GM23338 (cell line): Measurements from ENCODE around the gene GTPBP4. TPM values are rescaled to one million over a fixed set of nuclear protein-coding genes. Genes with fewer than 3 reads are reported as not detected.

Source experiments
- ATAC-seq: fragments of 200-7000 bp; cut with Tn5 transposase; 3 replicates; pipeline ENCODE4 v1.9.1; 2020
- DNase-seq: peaks from one replicate; pipeline ENCODE4 v3.0.0-alpha.2; 2015; ENCODE audit warnings: low spot score
- H2AFZ ChIP-seq: fragments of 200-600 bp; sonication (generic); 2 replicates; pipeline ENCODE4 v1.8.0; 2016; ENCODE audit warnings: antibody characterized with exemption, mild to moderate bottlenecking, moderate library complexity
- H3F3A ChIP-seq: fragments of 200-600 bp; sonication (generic); replicated peaks from 2 replicates; pipeline ENCODE4 v1.8.0; 2017; ENCODE audit warnings: antibody characterized with exemption, mixed run types, low read depth
- H3K27ac ChIP-seq: fragments of 200-600 bp; sonication (generic); 2 replicates; pipeline ENCODE4 v1.6.1; 2016; ENCODE audit warnings: low read depth
- H3K27me3 ChIP-seq: fragments of 200-600 bp; sonication (generic); 2 replicates; pipeline ENCODE4 v1.8.0; 2016; ENCODE audit warnings: mild to moderate bottlenecking, mixed run types, moderate library complexity; ENCODE audit not compliant: insufficient read depth
- H3K36me3 ChIP-seq: fragments of 200-600 bp; sonication (generic); 2 replicates; pipeline ENCODE4 v1.8.0; 2016; ENCODE audit warnings: mild to moderate bottlenecking; ENCODE audit not compliant: insufficient read depth
- H3K4me1 ChIP-seq: fragments of 200-600 bp; sonication (generic); 2 replicates; pipeline ENCODE4 v1.8.0; 2016; ENCODE audit warnings: mild to moderate bottlenecking, moderate library complexity; ENCODE audit not compliant: insufficient read depth
- H3K4me2 ChIP-seq: fragments of 200-600 bp; sonication (generic); 2 replicates; pipeline ENCODE4 v1.7.1; 2017; ENCODE audit warnings: mixed run types
- H3K4me3 ChIP-seq: fragments of 200-600 bp; sonication (generic); 2 replicates; pipeline ENCODE4 v1.6.1; 2016; ENCODE audit warnings: mixed run types
- H3K79me2 ChIP-seq: fragments of 200-600 bp; sonication (generic); replicated peaks from 2 replicates; pipeline ENCODE4 v1.8.0; 2017; ENCODE audit warnings: mild to moderate bottlenecking; ENCODE audit not compliant: insufficient read depth
- H3K9me2 ChIP-seq: fragments of 200-600 bp; sonication (generic); 2 replicates; pipeline ENCODE4 v1.8.0; 2017; ENCODE audit not compliant: insufficient read depth
- H4K20me1 ChIP-seq: fragments of 200-600 bp; sonication (generic); replicated peaks from 2 replicates; pipeline ENCODE4 v1.8.0; 2017; ENCODE audit warnings: mild to moderate bottlenecking; ENCODE audit not compliant: insufficient read depth
- H3K27ac Mint-ChIP-seq: 2 replicates; pipeline ENCODE4 v1.8.0; 2020; ENCODE audit warnings: inconsistent platforms, mild to moderate bottlenecking, moderate library complexity, mixed read lengths
- H3K27me3 Mint-ChIP-seq: 3 replicates; pipeline ENCODE4 v1.8.0; 2022; ENCODE audit warnings: low read depth, mild to moderate bottlenecking, moderate library complexity, mixed read lengths, inconsistent platforms; ENCODE audit not compliant: insufficient read depth, poor library complexity
- H3K36me3 Mint-ChIP-seq: 3 replicates; pipeline ENCODE4 v1.8.0; 2021; ENCODE audit warnings: low read depth, mild to moderate bottlenecking, inconsistent platforms, moderate library complexity, mixed read lengths
- H3K4me1 Mint-ChIP-seq: 3 replicates; pipeline ENCODE4 v1.8.0; 2020; ENCODE audit warnings: mild to moderate bottlenecking, inconsistent platforms, mixed read lengths
- H3K4me3 Mint-ChIP-seq: 3 replicates; pipeline ENCODE4 v1.8.0; 2021; ENCODE audit warnings: moderate library complexity, mild to moderate bottlenecking, inconsistent platforms, mixed read lengths
- H3K9me3 Mint-ChIP-seq: 3 replicates; pipeline ENCODE4 v1.8.0; 2020; ENCODE audit warnings: moderate library complexity, mild to moderate bottlenecking, inconsistent platforms, mixed read lengths
- CREB1 ChIP-seq: fragments of 250-450 bp; sonication (Bioruptor Pico); IDR thresholded peaks from 2 replicates; pipeline ENCODE4 v1.5.0; 2020; ENCODE audit warnings: low read depth, mild to moderate bottlenecking, moderate library complexity
- EZH2 ChIP-seq: fragments of 200-600 bp; sonication (generic); IDR thresholded peaks from one replicate; pipeline ENCODE4 v1.8.0; 2017; ENCODE audit warnings: antibody characterized with exemption, mild to moderate bottlenecking, low read depth; ENCODE audit not compliant: unreplicated experiment
- EZH2phosphoT487 ChIP-seq: fragments of 200-600 bp; sonication (generic); IDR thresholded peaks from one replicate; pipeline ENCODE4 v1.8.1; 2018; ENCODE audit warnings: antibody characterized with exemption; ENCODE audit not compliant: unreplicated experiment
- NANOG ChIP-seq: IDR thresholded peaks from 2 replicates; pipeline ENCODE4 v1.6.1; 2016; ENCODE audit warnings: antibody characterized with exemption, borderline replicate concordance
- POLR2AphosphoS5 ChIP-seq: IDR thresholded peaks from 2 replicates; pipeline ENCODE4 v1.6.1; 2016; ENCODE audit warnings: antibody characterized with exemption, low read depth
- STAT1 ChIP-seq: IDR thresholded peaks from one replicate; pipeline ENCODE4 v1.6.1; 2016; ENCODE audit warnings: antibody characterized with exemption; ENCODE audit not compliant: unreplicated experiment
- ZNF331 ChIP-seq: fragments of 250-450 bp; sonication (Bioruptor Pico); IDR thresholded peaks from 2 replicates; pipeline ENCODE4 v1.5.0; 2020; ENCODE audit warnings: low read depth, mild to moderate bottlenecking, moderate library complexity
- polyA plus RNA-seq: library from polyadenylated mRNA; unstranded; fragments of >200 nt; fragmentation: Nextera tagmentation; extraction: Ambion mirVana; gene quantifications from 2 replicates; pipeline ENCODE4 v1.2.1, GENCODE V29; 2016
- total RNA-seq: library from RNA; depleted of rRNA; stranded (reverse); fragments of >200 nt; shearing (Covaris generic); gene quantifications from 2 replicates; pipeline ENCODE4 v1.2.3, GENCODE V29; 2014
- TF ChIP-seq, protein P1 (sequence below): IDR thresholded peaks from 2 replicates; pipeline ENCODE4 v1.6.1; 2016; ENCODE audit warnings: antibody characterized with exemption
- TF ChIP-seq, protein P2 (sequence below), 2 experiments: fragments of 200-600 bp in 1 of 2; sonication (generic) in 1 of 2; conservative IDR thresholded peaks; 2 replicates each; pipeline versions ENCODE4 v1.5.1 to v1.6.1; 2016 to 2017; ENCODE audit warnings: antibody characterized with exemption in 2 of 2, low read depth in 2 of 2, mild to moderate bottlenecking in 2 of 2, moderate library complexity in 1 of 2
- TF ChIP-seq, protein P3 (sequence below): IDR thresholded peaks from one replicate; pipeline ENCODE4 v1.6.1; 2018; ENCODE audit warnings: antibody characterized with exemption; ENCODE audit not compliant: unreplicated experiment
- TF ChIP-seq, protein P4 (sequence below): fragments of 250-450 bp; sonication (Bioruptor Pico); IDR thresholded peaks from 2 replicates; pipeline ENCODE4 v1.5.0; 2020; ENCODE audit warnings: mild to moderate bottlenecking, moderate library complexity

Gene GTPBP4
- total and polyA plus RNA-seq, 2 experiments from 2014 or later, result 56.5 to 62.6 TPM

DNA sequence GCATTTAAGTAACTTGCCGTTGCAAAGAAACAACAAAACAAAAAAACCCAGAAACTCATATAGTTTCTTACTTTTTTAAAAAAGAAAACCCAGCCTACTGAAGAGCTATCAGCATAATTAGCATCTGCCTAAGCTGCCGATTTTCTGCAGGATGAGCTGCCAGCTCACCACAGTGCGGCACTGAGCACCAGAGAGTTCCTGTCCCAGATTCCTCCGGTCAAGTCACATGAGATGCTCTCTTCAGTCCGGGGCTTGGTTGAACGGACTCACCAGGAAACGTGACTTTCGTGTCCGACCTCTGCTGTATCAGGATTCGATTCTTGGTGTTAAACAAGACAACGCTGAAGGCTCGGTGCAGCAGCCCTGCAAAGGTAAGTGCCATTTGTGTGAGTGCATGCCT, 34.2 kb downstream of the GTPBP4 start (continued):
- TF ChIP-seq, protein P1, sequence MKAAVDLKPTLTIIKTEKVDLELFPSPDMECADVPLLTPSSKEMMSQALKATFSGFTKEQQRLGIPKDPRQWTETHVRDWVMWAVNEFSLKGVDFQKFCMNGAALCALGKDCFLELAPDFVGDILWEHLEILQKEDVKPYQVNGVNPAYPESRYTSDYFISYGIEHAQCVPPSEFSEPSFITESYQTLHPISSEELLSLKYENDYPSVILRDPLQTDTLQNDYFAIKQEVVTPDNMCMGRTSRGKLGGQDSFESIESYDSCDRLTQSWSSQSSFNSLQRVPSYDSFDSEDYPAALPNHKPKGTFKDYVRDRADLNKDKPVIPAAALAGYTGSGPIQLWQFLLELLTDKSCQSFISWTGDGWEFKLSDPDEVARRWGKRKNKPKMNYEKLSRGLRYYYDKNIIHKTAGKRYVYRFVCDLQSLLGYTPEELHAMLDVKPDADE, result no peak
- TF ChIP-seq CREB1 (CRISPR knock-in tag), result no peak
- TF ChIP-seq ZNF331 (CRISPR knock-in tag), result no peak

DNA sequence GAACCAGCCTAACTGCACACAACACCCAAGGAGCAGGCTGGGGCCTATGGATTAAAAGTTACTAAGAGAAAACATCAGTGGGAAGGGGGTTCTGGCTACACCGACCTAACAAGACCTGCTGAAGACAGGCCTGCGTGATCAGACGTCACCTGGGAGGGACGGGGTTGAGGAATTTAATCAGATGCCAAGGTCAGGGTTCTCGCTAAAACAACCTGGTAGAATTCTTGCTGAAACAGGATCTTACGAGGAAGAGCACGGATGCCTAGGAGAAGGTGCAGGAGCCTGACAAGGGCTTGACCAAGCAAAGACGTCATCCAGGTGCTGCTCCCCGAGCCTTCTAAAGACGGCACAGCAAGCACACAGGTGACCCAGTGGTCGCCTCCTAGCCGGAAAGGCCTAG, 35.9 kb downstream of the GTPBP4 start:
- Histone ChIP-seq H3K4me2 (no peak overlapping the region), H3K4me1 (no peaks in the 10 kb centered on the region), H4K20me1 (no peaks in the 10 kb centered on the region; the same call in 1 of the 2 replicates), H3K27ac (no peak overlapping the region), H3F3A (0 out of 2 replicates have a peak, but pooled peaks cover 10% of the 10 kb centered on the region), H3K79me2 (no peaks in the 10 kb centered on the region), H2AFZ (no peak overlapping the region), H3K4me3 (no peak overlapping the region), H3K36me3 (peaks cover 6% of the 10 kb centered on the region; the same call in 1 of the 2 replicates), H3K9me2 (no peaks in the 10 kb centered on the region), H3K27me3 (no peaks in the 10 kb centered on the region)
- Mint-ChIP-seq H3K27me3 (peaks cover 6% of the 10 kb centered on the region), H3K9me3 (no peaks in the 10 kb centered on the region), H3K4me1 (peaks cover 3% of the 10 kb centered on the region; the same call in 1 of the 3 replicates), H3K4me3 (no peak overlapping the region), H3K36me3 (peaks cover 22% of the 10 kb centered on the region), H3K27ac (no peak overlapping the region)
- no peak for ATAC-seq
- DNase-seq, result no peak
- no peak for TF ChIP-seq POLR2AphosphoS5
- TF ChIP-seq NANOG, result no peak
- TF ChIP-seq, protein P2, sequence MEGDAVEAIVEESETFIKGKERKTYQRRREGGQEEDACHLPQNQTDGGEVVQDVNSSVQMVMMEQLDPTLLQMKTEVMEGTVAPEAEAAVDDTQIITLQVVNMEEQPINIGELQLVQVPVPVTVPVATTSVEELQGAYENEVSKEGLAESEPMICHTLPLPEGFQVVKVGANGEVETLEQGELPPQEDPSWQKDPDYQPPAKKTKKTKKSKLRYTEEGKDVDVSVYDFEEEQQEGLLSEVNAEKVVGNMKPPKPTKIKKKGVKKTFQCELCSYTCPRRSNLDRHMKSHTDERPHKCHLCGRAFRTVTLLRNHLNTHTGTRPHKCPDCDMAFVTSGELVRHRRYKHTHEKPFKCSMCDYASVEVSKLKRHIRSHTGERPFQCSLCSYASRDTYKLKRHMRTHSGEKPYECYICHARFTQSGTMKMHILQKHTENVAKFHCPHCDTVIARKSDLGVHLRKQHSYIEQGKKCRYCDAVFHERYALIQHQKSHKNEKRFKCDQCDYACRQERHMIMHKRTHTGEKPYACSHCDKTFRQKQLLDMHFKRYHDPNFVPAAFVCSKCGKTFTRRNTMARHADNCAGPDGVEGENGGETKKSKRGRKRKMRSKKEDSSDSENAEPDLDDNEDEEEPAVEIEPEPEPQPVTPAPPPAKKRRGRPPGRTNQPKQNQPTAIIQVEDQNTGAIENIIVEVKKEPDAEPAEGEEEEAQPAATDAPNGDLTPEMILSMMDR (conservative IDR thresholded peaks at IDR 0.05; ENCODE audit: low read depth in 2 of 2), result no peak
- TF ChIP-seq ZNF331 (CRISPR knock-in tag), result no peak
- TF ChIP-seq, protein P3, sequence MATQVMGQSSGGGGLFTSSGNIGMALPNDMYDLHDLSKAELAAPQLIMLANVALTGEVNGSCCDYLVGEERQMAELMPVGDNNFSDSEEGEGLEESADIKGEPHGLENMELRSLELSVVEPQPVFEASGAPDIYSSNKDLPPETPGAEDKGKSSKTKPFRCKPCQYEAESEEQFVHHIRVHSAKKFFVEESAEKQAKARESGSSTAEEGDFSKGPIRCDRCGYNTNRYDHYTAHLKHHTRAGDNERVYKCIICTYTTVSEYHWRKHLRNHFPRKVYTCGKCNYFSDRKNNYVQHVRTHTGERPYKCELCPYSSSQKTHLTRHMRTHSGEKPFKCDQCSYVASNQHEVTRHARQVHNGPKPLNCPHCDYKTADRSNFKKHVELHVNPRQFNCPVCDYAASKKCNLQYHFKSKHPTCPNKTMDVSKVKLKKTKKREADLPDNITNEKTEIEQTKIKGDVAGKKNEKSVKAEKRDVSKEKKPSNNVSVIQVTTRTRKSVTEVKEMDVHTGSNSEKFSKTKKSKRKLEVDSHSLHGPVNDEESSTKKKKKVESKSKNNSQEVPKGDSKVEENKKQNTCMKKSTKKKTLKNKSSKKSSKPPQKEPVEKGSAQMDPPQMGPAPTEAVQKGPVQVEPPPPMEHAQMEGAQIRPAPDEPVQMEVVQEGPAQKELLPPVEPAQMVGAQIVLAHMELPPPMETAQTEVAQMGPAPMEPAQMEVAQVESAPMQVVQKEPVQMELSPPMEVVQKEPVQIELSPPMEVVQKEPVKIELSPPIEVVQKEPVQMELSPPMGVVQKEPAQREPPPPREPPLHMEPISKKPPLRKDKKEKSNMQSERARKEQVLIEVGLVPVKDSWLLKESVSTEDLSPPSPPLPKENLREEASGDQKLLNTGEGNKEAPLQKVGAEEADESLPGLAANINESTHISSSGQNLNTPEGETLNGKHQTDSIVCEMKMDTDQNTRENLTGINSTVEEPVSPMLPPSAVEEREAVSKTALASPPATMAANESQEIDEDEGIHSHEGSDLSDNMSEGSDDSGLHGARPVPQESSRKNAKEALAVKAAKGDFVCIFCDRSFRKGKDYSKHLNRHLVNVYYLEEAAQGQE, result no peak
- TF ChIP-seq EZH2phosphoT487, result no peak
- TF ChIP-seq, protein P4, sequence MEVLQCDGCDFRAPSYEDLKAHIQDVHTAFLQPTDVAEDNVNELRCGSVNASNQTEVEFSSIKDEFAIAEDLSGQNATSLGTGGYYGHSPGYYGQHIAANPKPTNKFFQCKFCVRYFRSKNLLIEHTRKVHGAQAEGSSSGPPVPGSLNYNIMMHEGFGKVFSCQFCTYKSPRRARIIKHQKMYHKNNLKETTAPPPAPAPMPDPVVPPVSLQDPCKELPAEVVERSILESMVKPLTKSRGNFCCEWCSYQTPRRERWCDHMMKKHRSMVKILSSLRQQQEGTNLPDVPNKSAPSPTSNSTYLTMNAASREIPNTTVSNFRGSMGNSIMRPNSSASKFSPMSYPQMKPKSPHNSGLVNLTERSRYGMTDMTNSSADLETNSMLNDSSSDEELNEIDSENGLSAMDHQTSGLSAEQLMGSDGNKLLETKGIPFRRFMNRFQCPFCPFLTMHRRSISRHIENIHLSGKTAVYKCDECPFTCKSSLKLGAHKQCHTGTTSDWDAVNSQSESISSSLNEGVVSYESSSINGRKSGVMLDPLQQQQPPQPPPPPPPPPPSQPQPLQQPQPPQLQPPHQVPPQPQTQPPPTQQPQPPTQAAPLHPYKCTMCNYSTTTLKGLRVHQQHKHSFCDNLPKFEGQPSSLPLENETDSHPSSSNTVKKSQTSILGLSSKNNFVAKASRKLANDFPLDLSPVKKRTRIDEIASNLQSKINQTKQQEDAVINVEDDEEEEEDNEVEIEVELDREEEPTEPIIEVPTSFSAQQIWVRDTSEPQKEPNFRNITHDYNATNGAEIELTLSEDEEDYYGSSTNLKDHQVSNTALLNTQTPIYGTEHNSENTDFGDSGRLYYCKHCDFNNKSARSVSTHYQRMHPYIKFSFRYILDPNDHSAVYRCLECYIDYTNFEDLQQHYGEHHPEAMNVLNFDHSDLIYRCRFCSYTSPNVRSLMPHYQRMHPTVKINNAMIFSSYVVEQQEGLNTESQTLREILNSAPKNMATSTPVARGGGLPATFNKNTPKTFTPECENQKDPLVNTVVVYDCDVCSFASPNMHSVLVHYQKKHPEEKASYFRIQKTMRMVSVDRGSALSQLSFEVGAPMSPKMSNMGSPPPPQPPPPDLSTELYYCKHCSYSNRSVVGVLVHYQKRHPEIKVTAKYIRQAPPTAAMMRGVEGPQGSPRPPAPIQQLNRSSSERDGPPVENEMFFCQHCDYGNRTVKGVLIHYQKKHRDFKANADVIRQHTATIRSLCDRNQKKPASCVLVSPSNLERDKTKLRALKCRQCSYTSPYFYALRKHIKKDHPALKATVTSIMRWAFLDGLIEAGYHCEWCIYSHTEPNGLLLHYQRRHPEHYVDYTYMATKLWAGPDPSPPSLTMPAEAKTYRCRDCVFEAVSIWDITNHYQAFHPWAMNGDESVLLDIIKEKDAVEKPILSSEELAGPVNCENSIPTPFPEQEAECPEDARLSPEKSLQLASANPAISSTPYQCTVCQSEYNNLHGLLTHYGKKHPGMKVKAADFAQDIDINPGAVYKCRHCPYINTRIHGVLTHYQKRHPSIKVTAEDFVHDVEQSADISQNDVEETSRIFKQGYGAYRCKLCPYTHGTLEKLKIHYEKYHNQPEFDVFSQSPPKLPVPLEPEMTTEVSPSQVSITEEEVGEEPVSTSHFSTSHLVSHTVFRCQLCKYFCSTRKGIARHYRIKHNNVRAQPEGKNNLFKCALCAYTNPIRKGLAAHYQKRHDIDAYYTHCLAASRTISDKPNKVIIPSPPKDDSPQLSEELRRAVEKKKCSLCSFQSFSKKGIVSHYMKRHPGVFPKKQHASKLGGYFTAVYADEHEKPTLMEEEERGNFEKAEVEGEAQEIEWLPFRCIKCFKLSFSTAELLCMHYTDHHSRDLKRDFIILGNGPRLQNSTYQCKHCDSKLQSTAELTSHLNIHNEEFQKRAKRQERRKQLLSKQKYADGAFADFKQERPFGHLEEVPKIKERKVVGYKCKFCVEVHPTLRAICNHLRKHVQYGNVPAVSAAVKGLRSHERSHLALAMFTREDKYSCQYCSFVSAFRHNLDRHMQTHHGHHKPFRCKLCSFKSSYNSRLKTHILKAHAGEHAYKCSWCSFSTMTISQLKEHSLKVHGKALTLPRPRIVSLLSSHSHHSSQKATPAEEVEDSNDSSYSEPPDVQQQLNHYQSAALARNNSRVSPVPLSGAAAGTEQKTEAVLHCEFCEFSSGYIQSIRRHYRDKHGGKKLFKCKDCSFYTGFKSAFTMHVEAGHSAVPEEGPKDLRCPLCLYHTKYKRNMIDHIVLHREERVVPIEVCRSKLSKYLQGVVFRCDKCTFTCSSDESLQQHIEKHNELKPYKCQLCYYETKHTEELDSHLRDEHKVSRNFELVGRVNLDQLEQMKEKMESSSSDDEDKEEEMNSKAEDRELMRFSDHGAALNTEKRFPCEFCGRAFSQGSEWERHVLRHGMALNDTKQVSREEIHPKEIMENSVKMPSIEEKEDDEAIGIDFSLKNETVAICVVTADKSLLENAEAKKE (CRISPR knock-in tag), result no peak
- TF ChIP-seq STAT1, result no peak
- no peak for TF ChIP-seq CREB1 (CRISPR knock-in tag)
- no peak for TF ChIP-seq EZH2
- TF ChIP-seq, protein P1, result no peak
